HAP-1 (cell line): ENCODE data around the gene TRAK1.

Source experiments
- DNase-seq, 2 experiments: peaks; one replicate each; pipeline ENCODE4 v3.0.0-alpha.2; 2016 to 2020; ENCODE audit warnings: low spot score in 2 of 2
- H3K27me3 ChIP-seq: fragments of 250-450 bp; sonication (Bioruptor Pico); 2 replicates; pipeline ENCODE4 v1.5.1; 2020; ENCODE audit warnings: low read depth, mild to moderate bottlenecking, moderate library complexity
- H3K36me3 ChIP-seq: fragments of 250-450 bp; sonication (Bioruptor Pico); replicated peaks from 2 replicates; pipeline ENCODE4 v1.5.1; 2020; ENCODE audit warnings: mild to moderate bottlenecking
- H3K4me1 ChIP-seq: fragments of 250-450 bp; sonication (Bioruptor Pico); 2 replicates; pipeline ENCODE4 v1.5.1; 2020; ENCODE audit warnings: mild to moderate bottlenecking
- H3K4me3 ChIP-seq: fragments of 250-450 bp; sonication (Bioruptor Pico); 2 replicates; pipeline ENCODE4 v1.5.1; 2020; ENCODE audit warnings: mild to moderate bottlenecking, moderate library complexity
- H3K9me3 ChIP-seq: fragments of 250-450 bp; sonication (Bioruptor Pico); 2 replicates; pipeline ENCODE4 v1.5.1; 2020; ENCODE audit warnings: mild to moderate bottlenecking, moderate library complexity
- in situ Hi-C: fragments of 300-500 bp; cut with MboI; formaldehyde crosslinking; loops from 3 replicates; pipeline ENCODE4 v1.14.3; 2020; ENCODE audit warnings: low sequenced_read_pairs, inconsistent platforms, mixed read lengths

The TRAK1 gene

DNA sequence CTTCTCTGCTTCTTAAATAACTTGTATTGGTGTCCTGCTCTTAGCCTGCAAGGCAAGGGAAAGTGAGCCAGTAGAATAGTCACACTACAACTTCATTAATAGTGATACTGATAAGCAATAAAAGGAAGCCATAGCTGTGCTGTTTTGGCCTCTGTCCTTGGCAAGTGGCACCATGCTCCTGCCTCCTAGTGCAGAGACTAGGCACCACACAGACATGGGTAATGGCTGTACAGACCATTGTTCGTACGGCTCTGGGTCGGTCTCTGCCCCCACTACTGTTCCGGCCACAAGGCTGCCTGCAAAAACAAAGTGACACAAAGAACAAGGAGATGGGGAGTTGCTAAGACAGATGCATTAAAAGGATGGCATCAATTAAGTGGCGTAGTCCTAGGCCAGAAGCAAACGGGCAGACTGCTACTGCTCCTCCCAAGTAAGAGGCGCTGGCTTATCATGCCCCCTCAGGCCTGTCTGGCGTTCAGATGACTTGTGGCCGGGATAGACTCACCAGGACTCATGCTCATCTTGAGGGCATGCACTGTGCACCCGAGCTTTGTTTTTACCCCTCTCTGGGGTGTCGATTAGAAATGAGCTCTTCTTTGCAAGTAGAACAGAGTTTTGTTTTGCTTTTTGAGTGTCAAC, 75.6 kb downstream of the TRAK1 start:
- Histone ChIP-seq H3K4me3 (no peak overlapping the region), H3K27me3 (no peaks in the 10 kb centered on the region), H3K36me3 (no peaks in the 10 kb centered on the region), H3K9me3 (no peaks in the 10 kb centered on the region), H3K4me1 (no peaks in the 10 kb centered on the region)
- no peak for DNase-seq
- in situ Hi-C loops = no loop called here

DNA sequence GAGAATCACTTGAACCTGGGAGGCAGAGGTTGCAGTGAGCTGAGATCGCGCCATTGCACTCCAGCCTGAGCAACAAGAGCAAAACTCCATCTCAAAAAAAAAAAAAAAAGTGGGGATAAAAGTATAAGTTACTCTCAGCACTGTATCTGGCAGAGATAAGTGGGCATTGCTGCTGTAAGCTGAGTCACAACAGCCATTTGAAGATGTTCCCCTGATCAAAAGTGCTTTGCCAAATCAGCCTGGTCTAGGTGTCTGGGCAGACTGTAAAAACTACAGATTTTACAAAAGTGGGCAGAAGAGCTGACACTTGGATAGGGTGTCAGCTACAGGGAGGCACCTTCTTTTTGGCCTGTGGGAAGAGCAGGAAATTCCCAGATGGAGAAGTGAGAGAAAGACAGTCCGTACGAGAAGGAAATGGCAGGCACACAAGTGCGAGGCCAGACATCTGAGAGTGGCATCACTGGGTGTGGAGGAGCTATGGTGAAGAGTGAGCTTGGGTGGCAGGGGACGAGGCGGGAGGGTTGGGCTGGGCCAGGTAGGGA, 78.5 kb downstream of the TRAK1 start:
- no peak overlapping the region for H3K4me3 ChIP-seq
- H3K9me3 ChIP-seq = no peaks in the 10 kb centered on the region
- no peaks in the 10 kb centered on the region for H3K36me3 ChIP-seq
- H3K4me1 ChIP-seq = no peaks in the 10 kb centered on the region
- DNase-seq = no peak
- no peaks in the 10 kb centered on the region for H3K27me3 ChIP-seq
- in situ Hi-C loops = no loop called here

DNA sequence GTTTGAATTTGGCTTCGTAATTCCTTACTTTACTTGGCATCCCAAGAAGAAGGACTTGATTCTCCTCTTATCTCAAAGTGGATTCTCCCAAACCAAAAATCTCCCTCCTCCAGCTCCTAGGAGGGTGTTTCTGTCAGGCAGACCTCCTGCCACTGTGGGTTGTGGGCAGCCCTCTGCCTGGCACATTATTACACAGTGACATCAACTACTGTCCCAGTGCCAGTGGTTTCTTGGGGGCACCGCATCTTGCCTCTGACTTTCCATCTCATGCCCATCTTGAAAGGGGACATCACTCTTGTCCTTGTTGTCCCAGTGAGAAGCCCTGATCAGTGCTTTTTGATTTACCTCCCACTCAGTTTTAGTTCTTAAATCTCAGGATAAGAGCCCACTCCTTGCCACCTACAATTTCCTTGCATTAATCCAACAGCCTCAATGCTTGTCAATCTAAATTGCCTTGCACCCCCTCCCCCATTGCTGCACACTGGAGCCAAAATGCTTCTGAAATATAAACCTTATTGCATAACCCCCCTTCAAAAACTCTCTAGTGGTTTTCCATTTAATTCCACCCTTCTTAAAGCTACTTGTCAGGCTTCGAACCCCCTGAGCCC, 81.0 kb downstream of the TRAK1 start:
- no peaks in the 10 kb centered on the region for H3K36me3 ChIP-seq
- no peaks in the 10 kb centered on the region for H3K9me3 ChIP-seq
- no peak overlapping the region for H3K4me3 ChIP-seq
- in situ Hi-C loops = no loop called here
- H3K4me1 ChIP-seq = peaks cover 18% of the 10 kb centered on the region
- no peak for DNase-seq
- no peaks in the 10 kb centered on the region for H3K27me3 ChIP-seq

DNA sequence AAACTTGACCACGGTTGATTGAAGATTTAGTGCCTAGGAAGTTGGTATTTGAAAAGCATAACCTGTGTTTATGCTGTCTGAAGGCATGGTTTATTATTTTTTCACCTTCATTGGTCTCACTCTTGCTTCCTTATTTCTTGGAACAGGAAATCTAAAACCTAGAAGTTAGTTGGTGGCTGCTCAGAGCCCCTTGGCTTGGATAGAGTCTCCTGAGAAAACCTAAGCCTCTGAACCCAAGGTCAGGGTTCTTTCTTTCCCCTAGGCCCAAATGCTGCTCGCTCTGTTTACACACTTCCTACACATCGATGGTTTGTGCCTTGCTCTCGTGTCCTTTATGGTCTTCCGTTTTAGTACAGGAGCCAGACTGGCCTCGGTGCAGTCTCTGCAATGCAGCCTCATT, 82.2 kb downstream of the TRAK1 start:
- H3K9me3 ChIP-seq = no peaks in the 10 kb centered on the region
- in situ Hi-C loops = no loop called here
- H3K4me1 ChIP-seq = peaks cover 18% of the 10 kb centered on the region
- no peak for DNase-seq
- H3K27me3 ChIP-seq = no peaks in the 10 kb centered on the region
- H3K36me3 ChIP-seq = no peaks in the 10 kb centered on the region
- H3K4me3 ChIP-seq = no peak overlapping the region

DNA sequence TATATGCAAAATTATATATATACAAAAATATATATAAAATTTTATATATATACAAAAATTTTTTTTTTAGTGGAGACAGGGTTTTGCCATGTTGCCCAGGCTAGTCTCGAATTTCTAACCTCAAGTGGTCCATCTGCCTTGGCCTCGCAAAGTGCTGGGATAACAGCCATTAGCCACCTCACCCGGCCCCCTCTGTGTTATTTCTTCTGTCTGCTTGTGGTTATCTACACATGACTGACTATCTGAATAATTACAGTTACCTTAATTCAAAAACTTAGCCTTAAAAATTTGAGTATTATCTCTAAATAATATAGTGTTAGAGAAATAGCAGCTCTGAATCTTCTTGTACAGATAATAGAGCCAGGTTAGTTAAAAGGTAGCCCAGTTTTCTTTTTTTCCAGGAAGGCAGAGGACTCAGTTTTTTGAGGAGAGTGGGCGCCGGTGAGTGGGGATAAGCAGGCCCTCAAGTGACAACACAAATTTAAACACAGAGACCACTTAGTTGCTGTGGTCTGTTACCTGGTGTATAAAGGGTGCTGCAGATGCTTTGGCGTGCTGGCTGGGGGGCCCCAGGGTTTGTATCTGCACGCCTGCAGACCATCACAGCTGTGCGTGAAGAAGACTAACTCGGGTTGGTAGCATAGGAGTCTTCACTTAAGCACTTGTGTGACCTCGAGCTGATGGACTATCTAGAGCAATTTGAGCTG, 83.7 kb downstream of the TRAK1 start:
- no peak for DNase-seq
- H3K27me3 ChIP-seq = no peaks in the 10 kb centered on the region
- H3K4me3 ChIP-seq = no peak overlapping the region
- no peaks in the 10 kb centered on the region for H3K9me3 ChIP-seq
- H3K36me3 ChIP-seq = no peaks in the 10 kb centered on the region
- H3K4me1 ChIP-seq = peaks cover 27% of the 10 kb centered on the region
- in situ Hi-C loops = no loop called here

DNA sequence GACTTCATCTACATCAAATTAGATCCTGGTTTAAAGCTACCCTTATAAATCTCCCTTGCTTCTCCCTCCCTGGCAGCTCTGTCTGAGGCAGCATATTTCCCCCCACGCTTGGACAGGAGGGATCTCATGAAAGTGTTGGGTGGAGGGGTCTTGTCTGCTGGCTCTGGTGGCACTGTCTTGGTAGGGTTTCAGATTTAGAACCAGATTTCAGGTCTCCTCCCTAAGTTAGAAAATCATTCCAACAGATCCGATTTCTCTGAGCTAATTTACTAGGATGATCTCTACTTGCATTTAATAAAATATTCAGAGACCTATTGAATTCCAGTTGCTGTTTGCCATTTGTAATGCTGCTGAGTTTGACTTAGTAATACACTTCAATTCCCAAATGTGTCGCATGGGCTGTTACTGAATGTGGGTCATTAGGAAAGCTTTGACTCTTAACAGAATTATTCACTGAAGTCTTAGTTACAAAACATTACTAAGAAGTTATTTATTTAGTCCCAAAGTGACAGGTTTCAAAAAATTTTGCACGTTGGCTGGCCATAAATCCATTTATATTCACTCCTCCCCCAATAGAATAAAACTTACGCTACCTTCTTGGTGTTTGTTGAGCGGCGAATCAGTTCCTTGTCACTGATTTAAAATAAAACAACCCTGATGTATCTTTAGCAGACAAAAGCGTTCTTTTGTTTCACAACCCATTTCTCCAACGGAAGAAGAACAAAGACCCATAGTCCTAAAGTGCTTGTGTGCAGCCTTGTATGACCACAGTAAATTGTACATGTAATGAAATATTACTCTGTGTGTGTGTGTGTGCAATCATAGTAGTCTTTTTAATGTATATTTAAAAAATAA, 84.5 kb downstream of the TRAK1 start:
- in situ Hi-C loops = no loop called here
- H3K27me3 ChIP-seq = no peaks in the 10 kb centered on the region
- H3K4me1 ChIP-seq = peaks cover 27% of the 10 kb centered on the region

DNA sequence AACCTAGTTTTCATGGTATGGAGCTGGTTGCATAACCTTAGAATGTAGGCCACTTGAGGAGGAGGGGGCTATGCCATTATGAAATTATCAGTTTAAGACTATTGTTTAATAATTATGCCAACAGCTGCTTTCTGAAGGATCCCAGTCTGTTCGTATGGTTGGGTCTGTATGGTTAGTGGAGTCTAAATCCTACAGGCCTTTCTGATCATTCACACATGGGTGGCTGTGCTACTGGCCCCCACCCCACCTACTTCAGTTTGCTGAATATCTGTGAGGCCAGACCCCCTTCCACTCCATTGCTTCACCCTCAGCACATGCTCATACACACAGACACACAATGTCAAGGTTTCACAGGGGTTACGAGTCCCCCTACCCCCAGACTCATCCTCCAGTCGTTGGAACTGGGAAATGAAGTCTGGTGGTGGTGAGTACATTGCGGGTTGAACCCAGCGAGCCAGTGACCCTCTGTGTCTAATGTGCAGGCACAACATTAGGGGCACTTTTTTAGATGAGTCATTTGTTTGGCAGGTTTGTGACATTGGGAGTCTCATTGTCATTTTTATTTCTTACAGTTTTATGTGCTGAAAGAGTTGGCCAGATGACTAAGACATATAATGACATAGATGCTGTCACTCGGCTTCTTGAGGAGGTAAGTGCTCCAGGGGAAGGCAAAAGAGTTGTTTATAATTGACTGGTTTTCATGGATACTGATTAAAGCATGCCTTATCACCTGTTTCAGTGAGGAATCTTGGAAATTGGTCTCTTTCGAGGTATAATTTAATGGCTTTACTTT, 85.3 kb downstream of the TRAK1 start:
- peaks cover 27% of the 10 kb centered on the region for H3K4me1 ChIP-seq
- H3K9me3 ChIP-seq = no peaks in the 10 kb centered on the region
- H3K36me3 ChIP-seq = no peaks in the 10 kb centered on the region
- H3K4me3 ChIP-seq = no peak overlapping the region
- no peaks in the 10 kb centered on the region for H3K27me3 ChIP-seq
- DNase-seq = no peak
- in situ Hi-C loops = no loop called here

More for the DNA sequence above, 84.5 kb downstream of the TRAK1 start:
- Histone ChIP-seq H3K36me3 (no peaks in the 10 kb centered on the region), H3K9me3 (no peaks in the 10 kb centered on the region), H3K4me3 (no peak overlapping the region)
- peak in 1 of 2 experiments; percentile 22 for DNase-seq

DNA sequence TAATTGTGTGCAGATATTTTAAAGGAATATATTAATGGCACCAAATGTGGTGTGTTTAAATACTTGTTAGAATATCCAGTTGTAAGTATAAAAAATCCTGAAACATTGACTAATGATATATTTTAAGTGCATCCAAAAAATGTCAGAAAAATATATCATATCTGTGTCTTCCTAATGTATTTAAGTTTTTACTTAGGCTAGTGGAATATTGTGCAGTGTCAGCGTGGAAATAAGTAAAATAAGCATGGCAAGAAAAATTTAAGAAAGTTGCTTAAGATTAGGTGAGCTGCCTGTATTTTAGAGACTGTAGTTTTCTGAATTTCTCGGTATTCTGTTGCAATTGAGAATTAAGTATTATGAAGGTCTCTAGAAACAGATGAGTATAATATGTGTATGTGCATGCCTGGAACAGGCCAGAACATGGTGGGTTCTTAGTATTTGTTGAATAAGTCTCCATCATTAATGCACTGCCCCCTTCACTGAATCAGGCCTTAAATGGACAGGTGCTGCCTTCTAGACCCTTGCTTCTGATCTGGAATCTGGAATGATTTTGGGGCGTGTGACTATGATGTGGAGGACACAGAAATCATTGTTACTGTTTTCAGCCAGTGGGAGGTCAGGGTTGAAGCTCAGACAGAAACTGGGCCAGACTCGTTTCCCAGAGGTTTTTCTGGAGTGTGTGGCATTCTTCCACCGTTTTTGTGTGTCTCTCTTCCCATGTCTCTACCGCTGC, 86.1 kb downstream of the TRAK1 start:
- in situ Hi-C loops = no loop called here

DNA sequence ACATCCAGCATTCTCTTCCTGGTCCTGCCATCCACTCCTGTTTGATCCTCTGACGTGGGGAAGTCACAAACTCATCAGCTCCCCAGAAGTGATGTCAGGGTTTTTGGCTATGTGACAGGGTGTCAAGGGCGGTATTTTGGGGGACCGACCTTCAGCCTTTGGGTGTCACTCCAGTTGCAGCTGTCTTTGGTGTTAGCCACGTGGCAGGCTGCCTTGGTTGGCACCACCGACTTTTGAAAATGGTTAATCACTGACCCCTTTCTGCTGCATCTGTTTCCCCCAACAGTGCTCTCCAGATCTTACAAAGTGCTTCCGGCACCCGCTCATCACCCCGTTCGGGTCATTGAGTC, 86.6 kb downstream of the TRAK1 start:
- in situ Hi-C loops = no loop called here
- no peak overlapping the region for H3K4me3 ChIP-seq
- no peaks in the 10 kb centered on the region for H3K36me3 ChIP-seq
- H3K9me3 ChIP-seq = no peaks in the 10 kb centered on the region
- no peak for DNase-seq
- peaks cover 27% of the 10 kb centered on the region for H3K4me1 ChIP-seq
- no peaks in the 10 kb centered on the region for H3K27me3 ChIP-seq

More for the DNA sequence above, 86.1 kb downstream of the TRAK1 start:
- H3K4me1 ChIP-seq = peaks cover 27% of the 10 kb centered on the region
- no peak for DNase-seq
- H3K36me3 ChIP-seq = no peaks in the 10 kb centered on the region
- H3K4me3 ChIP-seq = no peak overlapping the region
- H3K9me3 ChIP-seq = no peaks in the 10 kb centered on the region
- H3K27me3 ChIP-seq = no peaks in the 10 kb centered on the region

DNA sequence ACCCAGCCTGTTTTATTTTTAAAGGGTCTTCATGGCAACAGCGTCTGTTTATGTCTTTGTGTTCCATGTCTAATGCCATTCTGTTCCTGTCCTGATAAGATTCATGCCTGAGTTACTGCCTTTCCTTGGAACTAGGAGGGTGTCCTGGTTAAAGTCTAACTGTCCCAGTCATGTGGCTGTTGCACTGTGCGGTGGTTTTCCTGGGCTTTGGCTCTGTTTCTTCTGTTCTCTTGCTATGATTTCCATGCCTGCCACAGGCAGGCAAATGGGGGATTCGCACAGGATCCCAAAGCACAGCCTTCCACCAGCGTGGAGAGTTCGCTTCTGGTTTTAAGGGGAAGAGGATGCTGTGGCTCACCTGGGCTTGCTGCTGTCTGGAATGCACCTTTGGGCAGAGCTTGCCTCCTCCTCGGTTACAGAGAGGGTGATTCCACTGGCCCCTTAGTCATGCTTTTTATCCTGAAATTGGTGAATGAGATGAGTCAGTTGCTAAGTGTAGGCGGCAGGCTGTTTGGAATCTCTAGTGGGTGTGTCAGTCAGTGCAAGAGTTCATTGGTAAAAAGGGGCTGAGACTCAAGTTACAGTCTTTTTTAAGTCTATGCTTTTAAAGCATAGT, 88.1 kb downstream of the TRAK1 start:
- H3K4me1 ChIP-seq = peaks cover 27% of the 10 kb centered on the region
- in situ Hi-C loops = no loop called here

DNA sequence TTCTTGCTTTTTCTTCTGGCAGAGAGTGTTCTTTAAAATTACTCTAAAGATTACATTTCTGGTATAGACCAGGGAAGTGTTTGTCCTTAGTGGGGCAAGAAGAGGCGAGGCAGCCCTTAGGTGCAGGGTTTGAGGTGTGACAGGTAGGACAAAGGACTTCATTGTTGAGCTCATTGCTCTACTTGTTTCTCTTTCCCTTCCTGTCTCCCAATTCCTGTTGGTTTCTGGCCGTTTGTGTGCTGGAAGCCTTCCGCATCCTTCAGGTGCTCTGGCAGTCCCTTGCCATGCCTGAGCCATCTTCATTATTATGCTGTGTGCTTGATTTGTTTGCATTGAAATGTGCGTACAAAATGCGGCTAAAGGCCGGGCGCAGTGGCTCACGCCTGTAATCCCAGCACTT, 89.7 kb downstream of the TRAK1 start:
- Histone ChIP-seq H3K27me3 (no peaks in the 10 kb centered on the region), H3K4me3 (no peak overlapping the region), H3K36me3 (no peaks in the 10 kb centered on the region), H3K4me1 (peaks cover 20% of the 10 kb centered on the region), H3K9me3 (no peaks in the 10 kb centered on the region)
- in situ Hi-C loops = no loop called here
- DNase-seq = no peak

More for the DNA sequence above, 88.1 kb downstream of the TRAK1 start:
- no peaks in the 10 kb centered on the region for H3K27me3 ChIP-seq
- DNase-seq = peak; percentile 57
- no peaks in the 10 kb centered on the region for H3K36me3 ChIP-seq
- H3K9me3 ChIP-seq = no peaks in the 10 kb centered on the region
- H3K4me3 ChIP-seq = no peak overlapping the region

DNA sequence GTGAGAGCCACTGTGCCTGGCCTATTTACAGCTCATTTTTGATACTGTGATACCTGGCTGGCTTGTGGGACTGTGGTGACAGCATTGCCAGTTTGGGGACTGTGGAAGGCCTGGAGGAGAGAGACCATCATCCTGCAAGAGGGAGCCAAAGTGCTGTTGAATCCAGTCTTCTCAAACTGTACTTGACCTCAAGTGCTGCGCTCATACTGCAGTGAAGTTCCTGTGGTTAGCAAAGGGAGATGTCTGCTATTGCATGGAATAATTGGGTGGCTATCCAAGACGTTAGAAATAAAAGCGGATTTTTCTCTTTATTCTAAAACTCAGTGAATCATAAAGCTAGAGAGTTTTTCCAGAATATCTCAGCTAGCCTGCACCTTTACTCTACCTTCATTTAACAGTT, 91.4 kb downstream of the TRAK1 start:
- H3K27me3 ChIP-seq = no peaks in the 10 kb centered on the region
- H3K36me3 ChIP-seq = no peaks in the 10 kb centered on the region
- no peak overlapping the region for H3K4me3 ChIP-seq
- H3K9me3 ChIP-seq = no peaks in the 10 kb centered on the region
- DNase-seq = no peak
- in situ Hi-C loops = no loop called here
- peaks cover 9% of the 10 kb centered on the region for H3K4me1 ChIP-seq
